PFSK-1 (cell line): Measurements from ENCODE around the gene ZNF416.

Source experiments
- FOXP2 ChIP-seq: optimal IDR thresholded peaks from 2 replicates; pipeline ENCODE3; 2011; ENCODE audit warnings: borderline replicate concordance, control low read depth, inconsistent platforms; ENCODE audit not compliant: insufficient read depth; ENCODE audit errors: extremely low read length, extremely low read depth
- POLR2AphosphoS5 ChIP-seq: IDR thresholded peaks from 2 replicates; pipeline ENCODE4 v1.6.1; 2012; ENCODE audit warnings: low read depth, mild to moderate bottlenecking, control low read depth, low read length, moderate library complexity
- REST ChIP-seq, 2 experiments: IDR thresholded peaks; 2 replicates each; pipeline versions ENCODE4 v1.6.1 to v1.8.0; 2011 to 2012; ENCODE audit warnings: low read depth in 2 of 2, low read length in 2 of 2, control low read depth in 1 of 2, inconsistent platforms in 1 of 2, mild to moderate bottlenecking in 1 of 2, moderate library complexity in 1 of 2; ENCODE audit not compliant: insufficient read depth in 1 of 2
- SIN3A ChIP-seq: IDR thresholded peaks from 2 replicates; pipeline ENCODE4 v1.6.1; 2012; ENCODE audit warnings: mild to moderate bottlenecking, low read length, moderate library complexity, borderline replicate concordance; ENCODE audit not compliant: insufficient read depth
- TAF1 ChIP-seq: IDR thresholded peaks from 2 replicates; pipeline ENCODE4 v1.6.1; 2012; ENCODE audit warnings: low read length, control low read depth, borderline replicate concordance; ENCODE audit not compliant: insufficient read depth

Gene ZNF416

GRCh38 chr19:57537953-57538547, 40.7 kb downstream of the ZNF416 start:
- TF ChIP-seq TAF1 (no peak), FOXP2 (no peak), REST (IDR thresholded peaks at IDR 0.05; ENCODE audit: insufficient read depth in 1 of 2, low read depth in 2 of 2, low read length in 2 of 2) (no peak), POLR2AphosphoS5 (no peak)

GRCh38 chr19:57527136-57527881, 51.4 kb downstream of the ZNF416 start, which contains the start of gene ZNF549:
ZNF549 (plus strand) TSS chr19:57527356; CDS start chr19:57527574, 218 bp downstream.
- TF ChIP-seq POLR2AphosphoS5 (peak; percentile 53; the same call in 1 of the 2 replicates), SIN3A (peak; percentile 80; the same call in 1 of the 2 replicates), FOXP2 (peak; percentile 83), TAF1 (peak; percentile 49; the same call in 1 of the 2 replicates), REST (IDR thresholded peaks at IDR 0.05; ENCODE audit: insufficient read depth in 1 of 2, low read depth in 2 of 2, low read length in 2 of 2) (no peak)
